ENCODE results near the gene CELF4.
A peak's percentile ranks its signal among the peaks of the same experiment; 100 is the strongest.

The CELF4 gene

DNA sequence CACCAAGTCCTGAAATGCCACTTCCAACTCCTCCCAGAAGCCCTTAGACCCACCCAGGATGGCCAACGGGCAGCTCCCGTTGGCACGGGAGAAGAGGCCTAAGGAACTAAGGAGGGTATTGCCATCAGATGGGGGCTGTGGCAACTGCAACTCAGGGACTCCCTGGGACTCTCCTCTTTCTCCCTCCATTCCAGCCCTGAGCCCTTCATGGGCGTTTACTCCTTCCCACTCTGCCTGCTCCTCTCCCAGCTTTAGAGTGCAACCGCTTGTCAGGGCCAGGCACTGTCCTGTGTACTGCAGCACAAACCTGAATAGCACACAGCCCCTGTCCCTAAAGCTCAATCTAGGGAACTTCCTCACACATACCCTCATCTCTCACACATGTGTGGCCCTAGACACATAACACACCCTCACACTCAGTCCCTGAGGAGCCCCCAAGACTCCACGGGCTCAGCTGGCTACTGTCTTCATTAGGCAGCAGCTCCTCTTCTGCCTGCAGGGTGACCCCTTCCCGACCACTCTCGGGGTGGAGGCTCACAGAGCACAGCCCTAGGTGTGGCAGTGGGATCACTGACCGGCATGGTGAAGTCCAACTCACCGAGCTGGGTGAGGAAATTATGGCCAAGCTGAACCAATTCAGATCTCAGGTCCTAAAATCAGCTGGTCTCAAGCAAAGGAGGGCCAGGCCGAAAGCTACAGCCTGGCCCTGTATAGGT is 316.3 kb downstream of the CELF4 start:
- TF ChIP-seq, protein P1, sequence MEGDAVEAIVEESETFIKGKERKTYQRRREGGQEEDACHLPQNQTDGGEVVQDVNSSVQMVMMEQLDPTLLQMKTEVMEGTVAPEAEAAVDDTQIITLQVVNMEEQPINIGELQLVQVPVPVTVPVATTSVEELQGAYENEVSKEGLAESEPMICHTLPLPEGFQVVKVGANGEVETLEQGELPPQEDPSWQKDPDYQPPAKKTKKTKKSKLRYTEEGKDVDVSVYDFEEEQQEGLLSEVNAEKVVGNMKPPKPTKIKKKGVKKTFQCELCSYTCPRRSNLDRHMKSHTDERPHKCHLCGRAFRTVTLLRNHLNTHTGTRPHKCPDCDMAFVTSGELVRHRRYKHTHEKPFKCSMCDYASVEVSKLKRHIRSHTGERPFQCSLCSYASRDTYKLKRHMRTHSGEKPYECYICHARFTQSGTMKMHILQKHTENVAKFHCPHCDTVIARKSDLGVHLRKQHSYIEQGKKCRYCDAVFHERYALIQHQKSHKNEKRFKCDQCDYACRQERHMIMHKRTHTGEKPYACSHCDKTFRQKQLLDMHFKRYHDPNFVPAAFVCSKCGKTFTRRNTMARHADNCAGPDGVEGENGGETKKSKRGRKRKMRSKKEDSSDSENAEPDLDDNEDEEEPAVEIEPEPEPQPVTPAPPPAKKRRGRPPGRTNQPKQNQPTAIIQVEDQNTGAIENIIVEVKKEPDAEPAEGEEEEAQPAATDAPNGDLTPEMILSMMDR (IDR thresholded peaks at IDR 0.05) = no peak
- DNase-seq (ENCODE audit: low spot score) = no peak
- no peak overlapping the region for H3K27ac ChIP-seq
- no peak overlapping the region for H3K4me3 ChIP-seq

DNA sequence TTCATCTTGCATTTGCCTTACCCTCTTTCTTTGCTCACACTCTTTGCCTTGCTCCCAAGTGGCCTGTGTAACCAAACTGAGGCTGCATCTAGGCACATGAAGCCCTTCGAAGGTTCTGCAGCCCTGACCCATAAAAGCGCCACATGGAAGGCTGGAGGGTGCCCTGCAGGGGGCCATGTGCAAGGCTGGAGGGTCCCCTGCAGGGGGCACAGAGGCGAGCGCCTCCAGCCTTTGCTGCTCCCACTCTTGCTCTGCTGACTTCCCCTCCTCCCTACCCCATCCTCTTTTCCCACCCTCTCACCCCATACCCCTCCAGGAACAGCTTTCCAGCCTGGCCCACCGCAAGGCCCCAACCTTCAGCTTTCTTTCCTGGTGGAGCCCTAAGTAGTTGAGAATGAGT is 317.3 kb downstream of the CELF4 start:
- H3K27ac ChIP-seq = no peak overlapping the region
- H3K4me3 ChIP-seq = no peak overlapping the region
- DNase-seq (ENCODE audit: low spot score) = no peak
- TF ChIP-seq, protein P1 (IDR thresholded peaks at IDR 0.05) = no peak

DNA sequence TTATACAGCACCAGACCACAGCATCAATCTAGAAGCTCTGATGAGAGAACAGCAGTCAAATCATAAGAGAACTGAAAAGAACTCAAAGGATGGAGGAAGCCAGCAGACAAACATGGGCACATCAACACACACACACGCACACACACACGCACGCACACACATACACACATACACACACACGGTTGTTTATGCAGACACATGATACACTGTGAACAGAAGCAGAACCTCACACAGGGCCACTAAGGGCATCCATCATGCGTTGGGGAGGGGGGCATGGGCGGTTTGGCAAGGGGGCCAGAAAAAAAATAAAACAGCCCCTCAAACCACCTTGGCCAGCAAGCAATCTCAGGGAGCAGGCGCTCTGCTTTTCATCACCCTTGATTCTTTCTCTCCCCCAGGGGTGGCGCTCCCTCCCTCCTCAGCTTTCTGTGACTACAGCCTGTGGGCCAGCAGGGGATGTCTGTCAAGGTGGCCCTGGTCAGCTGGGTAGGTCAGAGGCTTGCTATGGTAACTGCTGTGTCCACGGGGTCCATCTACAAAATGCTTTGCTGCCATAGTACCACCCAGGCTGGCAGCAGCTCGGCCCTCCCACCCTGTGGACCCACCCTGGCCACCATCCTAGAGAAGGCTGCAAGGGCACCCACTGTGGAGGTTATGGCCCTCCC is 318.0 kb downstream of the CELF4 start:
- no peak overlapping the region for H3K4me3 ChIP-seq
- TF ChIP-seq, protein P1 (IDR thresholded peaks at IDR 0.05) = no peak
- DNase-seq (ENCODE audit: low spot score) = no peak
- H3K27ac ChIP-seq = no peak overlapping the region

DNA sequence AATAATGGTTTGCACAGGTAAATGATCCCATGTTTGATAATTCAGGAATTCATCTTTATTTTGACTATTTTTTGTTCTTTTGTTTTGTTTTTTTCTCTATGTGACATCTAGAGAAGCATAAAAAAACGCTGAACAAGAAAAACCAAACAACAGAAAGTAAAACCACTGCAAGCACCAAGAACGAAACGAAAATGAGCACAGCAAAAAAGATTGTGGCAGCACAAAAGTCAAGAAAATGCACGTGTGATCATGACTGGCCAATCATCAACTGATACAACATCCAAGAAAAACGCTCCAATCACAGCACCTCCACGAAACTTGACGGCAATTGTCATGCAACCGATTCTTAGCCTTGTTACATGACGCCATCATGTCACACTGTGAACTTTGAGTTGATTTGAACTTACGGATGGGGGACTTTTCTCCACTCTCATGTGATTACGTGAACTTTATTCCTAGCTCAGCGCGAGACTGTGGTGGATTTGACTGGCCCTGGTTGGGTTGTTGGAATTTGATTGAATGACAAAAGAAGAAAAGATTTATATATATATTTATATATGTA is 318.7 kb downstream of the CELF4 start:
- TF ChIP-seq, protein P1 (IDR thresholded peaks at IDR 0.05) = no peak
- DNase-seq (ENCODE audit: low spot score) = peak; percentile 2
- Histone ChIP-seq H3K4me3 (no peak overlapping the region), H3K27ac (no peak overlapping the region)

DNA sequence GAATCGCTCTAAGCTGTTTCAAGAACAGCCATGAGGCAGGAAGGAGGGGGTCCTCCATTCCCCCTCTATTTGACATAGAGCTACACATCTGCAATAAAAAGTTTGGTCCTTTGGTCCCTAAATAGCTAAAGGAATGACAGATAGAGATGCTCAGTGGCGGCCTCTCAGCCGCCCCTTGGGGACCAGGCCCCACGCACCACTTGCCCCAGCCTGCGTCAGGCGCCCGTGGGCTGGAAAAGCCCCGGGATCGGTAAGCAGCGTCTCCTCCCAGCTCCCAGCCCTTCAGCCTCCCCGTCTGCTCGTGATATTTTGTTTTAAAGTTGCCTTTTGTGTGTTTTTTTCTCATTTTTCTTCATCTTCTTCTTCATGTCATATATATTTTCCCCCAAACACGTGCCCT is 321.0 kb downstream of the CELF4 start:
- DNase-seq (ENCODE audit: low spot score) = no peak
- Histone ChIP-seq H3K27ac (no peak overlapping the region), H3K4me3 (no peak overlapping the region)

DNA sequence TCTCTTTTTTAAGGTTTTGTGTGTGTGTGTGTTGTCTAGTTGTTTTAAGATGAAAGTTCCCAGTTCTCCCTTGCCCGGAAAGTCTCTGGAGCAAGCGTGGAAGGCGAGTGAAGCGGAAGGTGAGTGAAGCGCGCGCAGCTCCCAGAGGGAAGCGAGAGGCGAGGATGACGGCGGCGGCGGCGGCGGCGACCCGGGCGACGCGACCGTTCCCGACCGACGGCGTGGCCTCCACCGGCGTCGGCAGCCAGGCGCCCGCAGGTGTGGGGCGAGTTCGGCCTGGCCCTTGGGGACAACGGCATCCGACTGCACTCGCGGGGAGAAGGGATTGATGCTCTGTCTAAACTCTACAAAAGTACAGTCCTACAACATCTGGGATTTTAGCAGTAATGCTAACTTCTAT is 321.9 kb downstream of the CELF4 start:
- no peak for DNase-seq (ENCODE audit: low spot score)
- Histone ChIP-seq H3K27ac (no peak overlapping the region), H3K4me3 (no peak overlapping the region)
- TF ChIP-seq, protein P1 (IDR thresholded peaks at IDR 0.05) = no peak

More for the DNA sequence above, 321.0 kb downstream of the CELF4 start:
- TF ChIP-seq, protein P1 (IDR thresholded peaks at IDR 0.05) = no peak

Data from coronary artery (tissue), 2 donors.